GM21619 (cell line): ENCODE results near the gene CAMK2A.

Experiments
- ATAC-seq: cut with Tn5 transposase; IDR thresholded peaks from one replicate; pipeline ENCODE4 v1.9.1; 2021; ENCODE audit not compliant: unreplicated experiment

CAMK2A gene

DNA sequence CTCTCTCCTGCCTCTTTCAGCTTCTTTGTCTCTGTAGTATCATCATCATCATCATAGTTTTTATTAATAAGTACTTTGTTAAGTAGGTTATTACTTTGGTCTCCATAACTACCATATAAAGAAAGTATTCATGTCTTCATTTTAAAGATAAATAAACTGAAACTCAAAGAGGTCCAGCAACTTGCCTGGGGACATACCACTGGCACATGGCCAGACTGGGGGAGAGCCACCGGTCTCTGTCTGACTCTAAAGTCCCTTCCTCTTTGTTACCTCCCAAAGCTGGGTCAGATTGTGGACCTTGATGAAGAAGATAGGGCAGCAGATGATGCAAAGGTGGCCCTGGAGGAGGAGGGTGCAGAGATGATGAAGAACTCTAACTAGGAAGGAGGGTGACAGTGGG is 114.5 kb downstream of the CAMK2A start:
- ATAC-seq, result no peak

GRCh38 chr5:150174285-150174684 is 115.3 kb downstream of the CAMK2A start:
- no peak for ATAC-seq

DNA sequence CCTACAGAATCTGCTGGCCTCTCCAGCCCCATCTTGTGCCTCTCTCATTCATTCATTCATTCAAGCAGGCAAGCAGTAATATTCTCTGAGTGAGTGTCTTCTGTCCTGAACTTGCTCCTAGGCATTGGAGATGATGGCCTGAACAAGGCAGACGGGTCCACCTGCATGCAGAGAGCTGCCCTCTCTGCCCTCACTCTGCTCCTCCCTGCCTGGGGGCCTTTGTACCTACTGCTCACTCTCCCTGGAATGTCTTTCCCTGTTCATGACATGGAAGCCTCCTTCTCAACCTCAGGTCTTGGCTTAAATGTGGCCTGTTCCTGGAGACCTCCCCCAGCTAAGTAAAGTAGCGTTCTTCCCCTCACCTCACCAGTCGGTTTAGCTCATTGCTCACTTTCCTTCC is 116.4 kb downstream of the CAMK2A start:
- ATAC-seq, result no peak

DNA sequence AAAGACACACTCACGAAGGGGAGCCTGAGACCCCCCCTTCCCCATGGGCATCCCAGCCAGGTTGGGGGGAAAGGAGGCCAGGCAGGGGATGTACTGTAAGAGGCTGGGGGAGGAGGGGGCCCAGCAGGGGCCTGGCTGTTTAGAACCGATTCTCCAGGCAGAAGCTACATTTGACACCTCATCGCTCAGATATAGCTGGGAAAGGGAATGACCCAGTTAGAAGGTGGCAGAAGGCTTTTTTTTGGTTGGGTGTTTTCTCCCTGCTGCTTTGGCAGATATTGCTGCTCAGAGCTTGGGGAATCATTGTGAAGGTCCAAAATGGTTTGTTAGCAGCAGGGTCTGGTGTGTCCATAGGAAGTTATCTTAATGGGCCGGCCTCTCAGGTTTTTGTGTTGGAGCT is 117.0 kb downstream of the CAMK2A start:
- ATAC-seq, result no peak

- no peak for ATAC-seq
These were observed 117.4 kb downstream of the CAMK2A start for GRCh38 chr5:150172145-150172544.
